ENCODE data around the gene IER5. TPM values are rescaled to one million over a fixed set of nuclear protein-coding genes. Genes with fewer than 3 reads are reported as not detected.
A peak's percentile ranks its signal among the peaks of the same experiment; 100 is the strongest.

The IER5 gene
- total and polyA plus RNA-seq, 2 of the 13 experiments (the other 11 are each of a cell fraction or from before 2014, with no cell fraction given): 2.5 to 3.5 TPM

- TF ChIP-seq ZNF883 (CRISPR knock-in tag; IDR thresholded peaks at IDR 0.05; ENCODE audit: not compliant biosample characterization): no peak
- TF ChIP-seq MED13 (CRISPR knock-in tag; IDR thresholded peaks at IDR 0.05): no peak
- no peak for TF ChIP-seq ZNF607 (CRISPR knock-in tag; IDR thresholded peaks at IDR 0.05; ENCODE audit: borderline replicate concordance)
- no peak for TF ChIP-seq KDM5A (IDR thresholded peaks at IDR 0.05; ENCODE audit: borderline replicate concordance, low read length)
- no peak for TF ChIP-seq SOX6 (IDR thresholded peaks at IDR 0.05)
- TF ChIP-seq SOX6 (CRISPR knock-in tag; IDR thresholded peaks at IDR 0.05): peak; percentile 77
- no peak for TF ChIP-seq ZNF260 (CRISPR knock-in tag; IDR thresholded peaks at IDR 0.05; ENCODE audit: borderline replicate concordance, low read depth)
- no peak for TF ChIP-seq ZNF749 (CRISPR knock-in tag; IDR thresholded peaks at IDR 0.05; ENCODE audit: borderline replicate concordance)
- TF ChIP-seq, protein P1, sequence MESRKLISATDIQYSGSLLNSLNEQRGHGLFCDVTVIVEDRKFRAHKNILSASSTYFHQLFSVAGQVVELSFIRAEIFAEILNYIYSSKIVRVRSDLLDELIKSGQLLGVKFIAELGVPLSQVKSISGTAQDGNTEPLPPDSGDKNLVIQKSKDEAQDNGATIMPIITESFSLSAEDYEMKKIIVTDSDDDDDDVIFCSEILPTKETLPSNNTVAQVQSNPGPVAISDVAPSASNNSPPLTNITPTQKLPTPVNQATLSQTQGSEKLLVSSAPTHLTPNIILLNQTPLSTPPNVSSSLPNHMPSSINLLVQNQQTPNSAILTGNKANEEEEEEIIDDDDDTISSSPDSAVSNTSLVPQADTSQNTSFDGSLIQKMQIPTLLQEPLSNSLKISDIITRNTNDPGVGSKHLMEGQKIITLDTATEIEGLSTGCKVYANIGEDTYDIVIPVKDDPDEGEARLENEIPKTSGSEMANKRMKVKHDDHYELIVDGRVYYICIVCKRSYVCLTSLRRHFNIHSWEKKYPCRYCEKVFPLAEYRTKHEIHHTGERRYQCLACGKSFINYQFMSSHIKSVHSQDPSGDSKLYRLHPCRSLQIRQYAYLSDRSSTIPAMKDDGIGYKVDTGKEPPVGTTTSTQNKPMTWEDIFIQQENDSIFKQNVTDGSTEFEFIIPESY (CRISPR knock-in tag; IDR thresholded peaks at IDR 0.05): no peak
- TF ChIP-seq MTF2 (CRISPR knock-in tag; IDR thresholded peaks at IDR 0.05; ENCODE audit: borderline replicate concordance): no peak
- no peak for TF ChIP-seq PTBP1 (IDR thresholded peaks at IDR 0.05; ENCODE audit: low read depth, low read length, poor library complexity, severe bottlenecking)
- TF ChIP-seq SIX1 (CRISPR knock-in tag; IDR thresholded peaks at IDR 0.05; ENCODE audit: borderline replicate concordance): no peak
- TF ChIP-seq ZNF33A (CRISPR knock-in tag; IDR thresholded peaks at IDR 0.05; ENCODE audit: borderline replicate concordance): no peak
- TF ChIP-seq SOX5 (CRISPR knock-in tag; IDR thresholded peaks at IDR 0.05; ENCODE audit: borderline replicate concordance): peak; percentile 84; the same call in 1 of the 2 replicates
- no peak for TF ChIP-seq HHEX (CRISPR knock-in tag; IDR thresholded peaks at IDR 0.05)
- TF ChIP-seq ZNF569 (CRISPR knock-in tag; IDR thresholded peaks at IDR 0.05; ENCODE audit: borderline replicate concordance): no peak
- no peak for TF ChIP-seq TCF7L2 (IDR thresholded peaks at IDR 0.05; ENCODE audit: low read depth, low read length)
- peak; percentile 33; the same call in 1 of the 2 replicates for TF ChIP-seq KAT8 (CRISPR knock-in tag; IDR thresholded peaks at IDR 0.05)
- TF ChIP-seq ZNF891 (CRISPR knock-in tag; IDR thresholded peaks at IDR 0.05): no peak
- TF ChIP-seq, protein P2, sequence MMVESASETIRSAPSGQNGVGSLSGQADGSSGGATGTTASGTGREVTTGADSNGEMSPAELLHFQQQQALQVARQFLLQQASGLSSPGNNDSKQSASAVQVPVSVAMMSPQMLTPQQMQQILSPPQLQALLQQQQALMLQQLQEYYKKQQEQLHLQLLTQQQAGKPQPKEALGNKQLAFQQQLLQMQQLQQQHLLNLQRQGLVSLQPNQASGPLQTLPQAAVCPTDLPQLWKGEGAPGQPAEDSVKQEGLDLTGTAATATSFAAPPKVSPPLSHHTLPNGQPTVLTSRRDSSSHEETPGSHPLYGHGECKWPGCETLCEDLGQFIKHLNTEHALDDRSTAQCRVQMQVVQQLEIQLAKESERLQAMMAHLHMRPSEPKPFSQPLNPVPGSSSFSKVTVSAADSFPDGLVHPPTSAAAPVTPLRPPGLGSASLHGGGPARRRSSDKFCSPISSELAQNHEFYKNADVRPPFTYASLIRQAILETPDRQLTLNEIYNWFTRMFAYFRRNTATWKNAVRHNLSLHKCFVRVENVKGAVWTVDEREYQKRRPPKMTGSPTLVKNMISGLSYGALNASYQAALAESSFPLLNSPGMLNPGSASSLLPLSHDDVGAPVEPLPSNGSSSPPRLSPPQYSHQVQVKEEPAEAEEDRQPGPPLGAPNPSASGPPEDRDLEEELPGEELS (CRISPR knock-in tag; IDR thresholded peaks at IDR 0.05): peak; percentile 60; the same call in 1 of the 2 replicates
- peak; percentile 44; the same call in 1 of the 2 replicates for TF ChIP-seq TCF7 (IDR thresholded peaks at IDR 0.05; ENCODE audit: low read depth)
- no peak for TF ChIP-seq MAFG (CRISPR knock-in tag; IDR thresholded peaks at IDR 0.05)
- no peak for TF ChIP-seq CBX1 (IDR thresholded peaks at IDR 0.05; ENCODE audit: low read depth)
These were observed 4.5 kb downstream of the IER5 start (continued) for GRCh38 chr1:181092883-181093458.
